HEK293 (cell line): ENCODE measurements around the gene IFT43.

Source experiments
- CTCF ChIA-PET: fragments of 350-600 bp; formaldehyde crosslinking; extraction: SDS; loops from one replicate; lab custom pipeline; 2021; ENCODE audit warnings: antibody characterized with exemption; lab: Yijun Ruan, JAX
- POLR2A ChIA-PET: fragments of 300-600 bp; formaldehyde crosslinking; extraction: SDS; loops from one replicate; lab custom pipeline; 2020; ENCODE audit warnings: antibody characterized with exemption, inconsistent platforms; lab: Yijun Ruan, JAX
- H3K27ac ChIP-seq: fragments of 200-500 bp; sonication (Bioruptor generic); 2 replicates; pipeline ENCODE4 v1.5.1; 2014; ENCODE audit warnings: low read depth, low read length, control low read depth, inconsistent platforms; ENCODE audit errors: extremely low read depth
- H3K36me3 ChIP-seq, 2 experiments: fragments of 200-500 bp in 1 of 2; sonication (Bioruptor generic) in 1 of 2; 1 replicate in 1 of 2; 2 replicates in 1 of 2; pipeline ENCODE4 v1.5.1; 2014 to 2017; ENCODE audit warnings: inconsistent platforms in 2 of 2, low read length in 2 of 2; ENCODE audit not compliant: control insufficient read depth in 2 of 2, insufficient read depth in 1 of 2
- H3K4me1 ChIP-seq: fragments of 200-500 bp; sonication (Bioruptor generic); 2 replicates; pipeline ENCODE4 v1.5.1; 2014; ENCODE audit warnings: mild to moderate bottlenecking, low read length, inconsistent platforms; ENCODE audit not compliant: control insufficient read depth, insufficient read depth
- H3K4me3 ChIP-seq: 2 replicates; pipeline ENCODE4 v1.5.1; 2011; ENCODE audit warnings: low read depth, mild to moderate bottlenecking, control low read depth, low read length, moderate library complexity
- H3K9me3 ChIP-seq: fragments of 200-500 bp; sonication (Bioruptor generic); 2 replicates; pipeline ENCODE4 v1.5.1; 2014; ENCODE audit warnings: low read depth, low read length, inconsistent platforms; ENCODE audit not compliant: control insufficient read depth, insufficient read depth
- AEBP2 ChIP-seq: fragments of 450-650 bp; formaldehyde crosslinking; IDR thresholded peaks from 2 replicates; pipeline ENCODE4 v1.5.1; 2016; ENCODE audit warnings: missing biosample characterization, missing genetic modification characterization, borderline replicate concordance
- ATF2 ChIP-seq: fragments of 450-650 bp; formaldehyde crosslinking; IDR thresholded peaks from 2 replicates; pipeline ENCODE4 v1.5.1; 2016; ENCODE audit warnings: missing biosample characterization, missing genetic modification characterization, low read depth
- BCL11A ChIP-seq: fragments of 450-650 bp; formaldehyde crosslinking; IDR thresholded peaks from 2 replicates; pipeline ENCODE4 v1.5.1; 2016; ENCODE audit warnings: low read depth, missing biosample characterization, missing genetic modification characterization
- FEZF1 ChIP-seq: fragments of 450-650 bp; formaldehyde crosslinking; IDR thresholded peaks from 2 replicates; pipeline ENCODE4 v1.5.1; 2016; ENCODE audit warnings: missing biosample characterization, missing genetic modification characterization
- INSM2 ChIP-seq: fragments of 450-650 bp; formaldehyde crosslinking; IDR thresholded peaks from 2 replicates; pipeline ENCODE4 v1.5.1; 2016; ENCODE audit warnings: missing biosample characterization, missing genetic modification characterization
- KLF16 ChIP-seq: fragments of 450-650 bp; formaldehyde crosslinking; IDR thresholded peaks from 2 replicates; pipeline ENCODE4 v1.5.1; 2017; ENCODE audit warnings: missing biosample characterization, missing genetic modification characterization
- KLF7 ChIP-seq: fragments of 450-650 bp; formaldehyde crosslinking; IDR thresholded peaks from 2 replicates; pipeline ENCODE4 v1.5.1; 2016; ENCODE audit warnings: missing biosample characterization, missing genetic modification characterization, borderline replicate concordance
- PRDM1 ChIP-seq: fragments of 450-650 bp; formaldehyde crosslinking; IDR thresholded peaks from 2 replicates; pipeline ENCODE4; 2016; ENCODE audit warnings: missing biosample characterization, missing genetic modification characterization
- TRIM28 ChIP-seq: IDR thresholded peaks from 2 replicates; pipeline ENCODE4 v1.6.1; 2011; ENCODE audit warnings: low read length, control low read depth, borderline replicate concordance
- YY1 ChIP-seq: fragments of 450-650 bp; formaldehyde crosslinking; IDR thresholded peaks from 2 replicates; pipeline ENCODE4 v1.5.1; 2018; ENCODE audit warnings: missing biosample characterization, missing genetic modification characterization
- ZIC2 ChIP-seq: fragments of 450-650 bp; formaldehyde crosslinking; IDR thresholded peaks from 2 replicates; pipeline ENCODE4 v1.5.1; 2016; ENCODE audit warnings: missing biosample characterization, missing genetic modification characterization
- ZNF140 ChIP-seq: fragments of 450-650 bp; formaldehyde crosslinking; IDR thresholded peaks from 2 replicates; pipeline ENCODE4 v1.5.1; 2016; ENCODE audit warnings: missing biosample characterization, missing genetic modification characterization
- ZNF214 ChIP-seq: fragments of 450-650 bp; formaldehyde crosslinking; IDR thresholded peaks from 2 replicates; pipeline ENCODE4 v1.5.1; 2017; ENCODE audit warnings: missing biosample characterization, mild to moderate bottlenecking, missing genetic modification characterization, borderline replicate concordance
- ZNF239 ChIP-seq: fragments of 450-650 bp; formaldehyde crosslinking; IDR thresholded peaks from 2 replicates; pipeline ENCODE4 v1.5.1; 2016; ENCODE audit warnings: missing biosample characterization, missing genetic modification characterization
- ZNF26 ChIP-seq: fragments of 450-650 bp; formaldehyde crosslinking; IDR thresholded peaks from 2 replicates; pipeline ENCODE4 v1.5.1; 2016; ENCODE audit warnings: missing biosample characterization, missing genetic modification characterization
- ZNF426 ChIP-seq: fragments of 450-650 bp; formaldehyde crosslinking; IDR thresholded peaks from 2 replicates; pipeline ENCODE4 v1.5.1; 2017; ENCODE audit warnings: missing biosample characterization, missing genetic modification characterization, mild to moderate bottlenecking, inconsistent platforms, moderate library complexity
- ZNF449 ChIP-seq: fragments of 450-650 bp; formaldehyde crosslinking; IDR thresholded peaks from 2 replicates; pipeline ENCODE4 v1.5.1; 2017; ENCODE audit warnings: missing biosample characterization, mild to moderate bottlenecking, missing genetic modification characterization, moderate library complexity
- ZNF76 ChIP-seq: fragments of 450-650 bp; formaldehyde crosslinking; IDR thresholded peaks from 2 replicates; pipeline ENCODE4; 2016; ENCODE audit warnings: low read depth, missing biosample characterization, missing genetic modification characterization, borderline replicate concordance

The IFT43 gene

GRCh38 chr14:75961662-75962061, 23.9 kb upstream of the IFT43 start:
- TF ChIP-seq ZNF449 (no peak), INSM2 (tag by site-specific recombination) (no peak), KLF7 (no peak), PRDM1 (tag by site-specific recombination) (no peak)
- POLR2A ChIA-PET: no interaction called here
- Histone ChIP-seq H3K4me1 (no peaks in the 10 kb centered on the region), H3K27ac (no peak overlapping the region), H3K9me3 (no peaks in the 10 kb centered on the region), H3K36me3 (peaks cover 0 to 10% of the 10 kb centered on the region in 2 experiments; a peak in 1 of 3 replicates), H3K4me3 (no peak overlapping the region)
- CTCF ChIA-PET: no interaction called here

GRCh38 chr14:75967866-75968265, 17.7 kb upstream of the IFT43 start:
- no peak overlapping the region for H3K4me3 ChIP-seq
- TF ChIP-seq BCL11A (tag by site-specific recombination): no peak
- no peak for TF ChIP-seq YY1 (tag by site-specific recombination)
- TF ChIP-seq FEZF1: no peak
- no peak for TF ChIP-seq TRIM28
- TF ChIP-seq ZNF140 (tag by site-specific recombination): no peak
- no peak for TF ChIP-seq ZNF76 (tag by site-specific recombination)
- TF ChIP-seq ZNF26: no peak
- TF ChIP-seq ZNF214: no peak
- no peak for TF ChIP-seq ATF2 (tag by site-specific recombination)
- TF ChIP-seq AEBP2 (tag by site-specific recombination): no peak
- TF ChIP-seq ZNF426 (tag by site-specific recombination): no peak
- no peak for TF ChIP-seq KLF16 (tag by site-specific recombination)
- TF ChIP-seq ZIC2 (tag by site-specific recombination): no peak
- TF ChIP-seq ZNF239: no peak
- TF ChIP-seq, all 188 proteins: peak for 0
- CTCF ChIA-PET: interaction anchor here (1.2 kb wide), 1 partner anchor 61 kb away, joined by 6 read pairs; no protein-coding TSS in a partner anchor
- POLR2A ChIA-PET: no interaction called here
- Histone ChIP-seq H3K27ac (no peak overlapping the region), H3K36me3 (peaks cover 0 to 10% of the 10 kb centered on the region in 2 experiments; a peak in 2 of 3 replicates), H3K9me3 (no peaks in the 10 kb centered on the region), H3K4me1 (no peaks in the 10 kb centered on the region)
